PC-9 (cell line): ENCODE data around the gene DGCR2.

ENCODE experiments used
- CTCF ChIP-seq: fragments of 200-600 bp; sonication (generic); conservative IDR thresholded peaks from 2 replicates; pipeline ENCODE4 v1.6.1; 2017; ENCODE audit warnings: mixed run types, antibody characterized with exemption, mild to moderate bottlenecking, moderate library complexity
- EZH2 ChIP-seq: fragments of 200-600 bp; sonication (generic); IDR thresholded peaks from 2 replicates; pipeline ENCODE4 v1.8.0; 2017; ENCODE audit warnings: antibody characterized with exemption, low read depth

GRCh38 chr22:19109198-19110063 is 12.8 kb downstream of the DGCR2 start:
- TF ChIP-seq CTCF: no peak
- TF ChIP-seq EZH2: no peak
